HepG2 (cell line): Measurements from ENCODE around the gene DMRT1. TPM values are rescaled to one million over a fixed set of nuclear protein-coding genes. Genes with fewer than 3 reads are reported as not detected.

Experiments used
- ATAC-seq: fragments of 200-7000 bp; cut with Tn5 transposase; 3 replicates; pipeline ENCODE4 v1.9.1; 2020; ENCODE audit warnings: mild to moderate bottlenecking, moderate library complexity
- BruUV-seq: library from RNA; stranded (reverse); fragments of 400-500 nt; replicated peaks from 2 replicates; lab custom pipeline; 2021; lab: Mats Ljungman, UMichigan
- CTCF ChIA-PET: fragments of 300-600 bp; formaldehyde crosslinking; extraction: SDS; loops from one replicate; lab custom pipeline; 2021; ENCODE audit warnings: low total read pairs, inconsistent platforms, low intra/inter-chr PET ratio; lab: Yijun Ruan, JAX
- POLR2A ChIA-PET: fragments of 350-600 bp; sonication (Branson Sonifier 250); formaldehyde crosslinking; loops from one replicate; lab custom pipeline; 2020; ENCODE audit warnings: antibody characterized with exemption, inconsistent platforms; lab: Yijun Ruan, JAX
- DNase-seq: peaks from one replicate; pipeline ENCODE4 v3.0.0-alpha.2; 2015; ENCODE audit warnings: low spot score
- FAIRE-seq: peaks from 3 replicates; lab custom pipeline; 2011; peaks lifted over from hg19 to GRCh38; lab: Jason Lieb, UNC
- H2AFZ ChIP-seq: one replicate; pipeline ENCODE4 v1.6.1; 2011; ENCODE audit warnings: low read length, inconsistent platforms
- H3K27ac ChIP-seq: fragments of 300-600 bp; 3 replicates; pipeline ENCODE4 v1.8.0; 2011; ENCODE audit warnings: mixed run types, mild to moderate bottlenecking, mixed read lengths, low read length, inconsistent platforms; ENCODE audit not compliant: insufficient read depth; ENCODE audit errors: extremely low read length
- H3K27me3 ChIP-seq, 2 experiments: fragments of 200-600 bp in 1 of 2; 2 replicates in 1 of 2; 3 replicates in 1 of 2; pipeline versions ENCODE4 v1.6.0 to v1.8.0; 2011; ENCODE audit warnings: low read length in 2 of 2, mild to moderate bottlenecking in 2 of 2, moderate library complexity in 2 of 2, inconsistent platforms in 1 of 2; ENCODE audit not compliant: insufficient read depth in 2 of 2, control insufficient read depth in 1 of 2
- H3K36me3 ChIP-seq, 2 experiments: fragments of 200-600 bp in 1 of 2; replicated peaks in 1 of 2; 2 replicates in 1 of 2; 3 replicates in 1 of 2; pipeline versions ENCODE4 v1.5.1 to v1.8.0; 2011; ENCODE audit warnings: low read length in 2 of 2, inconsistent platforms in 1 of 2; ENCODE audit not compliant: insufficient read depth in 2 of 2, control insufficient read depth in 1 of 2
- H3K4me1 ChIP-seq: 2 replicates; pipeline ENCODE4 v1.5.1; 2012; ENCODE audit warnings: low read length, inconsistent platforms; ENCODE audit not compliant: insufficient read depth
- H3K4me2 ChIP-seq: 2 replicates; pipeline ENCODE4 v1.6.0; 2011; ENCODE audit warnings: low read depth, low read length, inconsistent platforms
- H3K4me3 ChIP-seq, 3 experiments: fragments of 200-600 bp in 1 of 3; sonication (generic), shearing (Covaris generic) in 1 of 3; replicated peaks in 1 of 3; 2 replicates each; pipeline ENCODE4 v1.5.1; 2011 to 2016; ENCODE audit warnings: low read length in 3 of 3, inconsistent platforms in 2 of 3, low read depth in 2 of 3, mild to moderate bottlenecking in 2 of 3, control low read depth in 1 of 3, mixed read lengths in 1 of 3; ENCODE audit not compliant: insufficient read depth in 1 of 3
- H3K79me2 ChIP-seq: one replicate; pipeline ENCODE4 v1.6.1; 2011; ENCODE audit warnings: low read length, inconsistent platforms; ENCODE audit not compliant: insufficient read depth
- H3K9ac ChIP-seq: 2 replicates; pipeline ENCODE4 v1.6.0; 2011; ENCODE audit warnings: mild to moderate bottlenecking, low read depth, low read length, inconsistent platforms; ENCODE audit not compliant: insufficient read depth
- H3K9me3 ChIP-seq: 2 replicates; pipeline ENCODE4 v1.5.1; 2012; ENCODE audit warnings: mild to moderate bottlenecking, low read length
- H4K20me1 ChIP-seq: 2 replicates; pipeline ENCODE4 v1.6.0; 2011; ENCODE audit warnings: inconsistent platforms, mild to moderate bottlenecking, low read length, moderate library complexity; ENCODE audit not compliant: insufficient read depth
- CENPX ChIP-seq: sonication (generic); formaldehyde crosslinking; IDR thresholded peaks from 2 replicates; pipeline ENCODE4 v1.9.0; 2021; ENCODE audit warnings: mild to moderate bottlenecking, missing genetic modification reagents, moderate library complexity
- CSRNP1 ChIP-seq: sonication (generic); formaldehyde crosslinking; IDR thresholded peaks from 2 replicates; pipeline ENCODE4 v1.8.1; 2023; ENCODE audit warnings: mild to moderate bottlenecking, missing genetic modification reagents
- KLF16 ChIP-seq, 2 experiments: sonication (generic) in 1 of 2; formaldehyde crosslinking in 1 of 2; IDR thresholded peaks; 2 replicates each; pipeline versions ENCODE4 v1.6.1 to v1.8.0; 2016 to 2023; ENCODE audit warnings: missing genetic modification reagents in 2 of 2, missing compliant biosample characterization in 1 of 2
- ZBTB4 ChIP-seq: sonication (generic); formaldehyde crosslinking; IDR thresholded peaks from 2 replicates; pipeline ENCODE4 v1.4.0; 2020; ENCODE audit warnings: missing genetic modification reagents, mild to moderate bottlenecking, borderline replicate concordance
- ZFP41 ChIP-seq: sonication (generic); formaldehyde crosslinking; IDR thresholded peaks from 2 replicates; pipeline ENCODE4 v1.4.0; 2020; ENCODE audit warnings: mild to moderate bottlenecking, missing genetic modification reagents, borderline replicate concordance
- ZNF275 ChIP-seq: sonication (generic); formaldehyde crosslinking; IDR thresholded peaks from 2 replicates; pipeline ENCODE4 v1.8.0; 2022; ENCODE audit warnings: missing genetic modification reagents, mild to moderate bottlenecking, inconsistent platforms, borderline replicate concordance
- ZNF549 ChIP-seq: sonication (generic); formaldehyde crosslinking; IDR thresholded peaks from 2 replicates; pipeline ENCODE4 v1.5.0; 2020; ENCODE audit warnings: missing genetic modification reagents
- ZNF563 ChIP-seq: sonication (generic); formaldehyde crosslinking; IDR thresholded peaks from 2 replicates; pipeline ENCODE4 v1.8.0; 2022; ENCODE audit warnings: mild to moderate bottlenecking, moderate library complexity, missing genetic modification reagents
- ZNF577 ChIP-seq: sonication (generic); formaldehyde crosslinking; IDR thresholded peaks from 2 replicates; pipeline ENCODE4 v1.4.0; 2020; ENCODE audit warnings: mild to moderate bottlenecking, low read depth, missing genetic modification reagents, borderline replicate concordance
- ZNF609 ChIP-seq: sonication (generic); formaldehyde crosslinking; IDR thresholded peaks from 2 replicates; pipeline ENCODE4 v1.4.0; 2020; ENCODE audit warnings: mild to moderate bottlenecking, missing genetic modification reagents, borderline replicate concordance
- ZNF713 ChIP-seq: sonication (generic); formaldehyde crosslinking; IDR thresholded peaks from 2 replicates; pipeline ENCODE4 v1.4.0; 2020; ENCODE audit warnings: mild to moderate bottlenecking, missing genetic modification reagents
- ZNF75D ChIP-seq: sonication (generic); formaldehyde crosslinking; IDR thresholded peaks from 2 replicates; pipeline ENCODE4 v1.8.1; 2023; ENCODE audit warnings: missing genetic modification reagents, mild to moderate bottlenecking, borderline replicate concordance
- WGBS: methylation state at CpG from one replicate; pipeline ENCODE4 v1.1.6; 2017; ENCODE audit warnings: low lambda C conversion rate; 5-methylcytosine and 5-hydroxymethylcytosine counted together
- in situ Hi-C: cut with HindIII; loops from 2 replicates; pipeline ENCODE4 v1.10.0; 2017; ENCODE audit warnings: low pct_unique_long_range_greater_than_20kb; ENCODE audit not compliant: extremely low pct_ligation_motif_present
- intact Hi-C: fragments of 100-400 bp; cut with micrococcal nuclease; formaldehyde crosslinking; loops from one replicate; pipeline ENCODE4 v1.10.0; 2022; ENCODE audit not compliant: unreplicated experiment
- polyA plus RNA-seq, 8 experiments: library from polyadenylated mRNA; depleted of rRNA in 3 of 8; stranded (reverse) in 7 of 8; unstranded in 1 of 8; fragments of >200 nt; fragmentation: Illumina TruSeq in 4 of 8; extraction: Trizol in 4 of 8; gene quantifications; 2 replicates each; pipeline versions ENCODE4 v1.2.1 to v1.2.3, GENCODE V29; 2011 to 2016; ENCODE audit warnings: low read depth in 4 of 8, missing spikeins in 1 of 8, mixed read lengths in 1 of 8; ENCODE audit not compliant: insufficient read depth in 1 of 8
- total RNA-seq, 5 experiments: library from RNA; depleted of rRNA; stranded (reverse); fragments of >200 nt; fragmentation: Illumina TruSeq; extraction: Trizol; gene quantifications; 2 replicates each; pipeline ENCODE4 v1.2.3, GENCODE V29; 2016; ENCODE audit warnings: low read depth in 1 of 5

The DMRT1 gene
- total and polyA plus RNA-seq, 2 of the 13 experiments (the other 11 are each of a cell fraction or from before 2014, with no cell fraction given), result not detected

- H3K79me2 ChIP-seq, result no peaks in the 10 kb centered on the region
- 31% methylated on average over 23 of the region's 23 CpGs for WGBS
- H3K4me2 ChIP-seq, result no peak overlapping the region
- ATAC-seq (no peak), DNase-seq (no peak), FAIRE-seq (no peak)
- H3K4me1 ChIP-seq, result no peaks in the 10 kb centered on the region
- ChIA-PET POLR2A (no interaction called here), CTCF (no interaction called here)
- H3K9me3 ChIP-seq, result no peaks in the 10 kb centered on the region
- H2AFZ ChIP-seq, result no peak overlapping the region
- no peaks in the 10 kb centered on the region for H4K20me1 ChIP-seq
- peaks cover 8 to 74% of the 10 kb centered on the region in 2 experiments for H3K27me3 ChIP-seq
- no peak overlapping the region for H3K27ac ChIP-seq
- in situ Hi-C loops (loop anchor here (25.0 kb wide), 1 partner anchor 388 kb away; no protein-coding TSS in a partner anchor), intact Hi-C loops (no loop called here)
- H3K4me3 ChIP-seq, result no peak overlapping the region
- no peaks in the 10 kb centered on the region for H3K36me3 ChIP-seq
- BruUV-seq, result no TSS peak
- no peak overlapping the region for H3K9ac ChIP-seq
- TF ChIP-seq ZBTB4 (CRISPR knock-in tag), result no peak
- no peak for TF ChIP-seq ZNF275 (CRISPR knock-in tag)
- TF ChIP-seq ZNF609 (CRISPR knock-in tag), result no peak
- no peak for TF ChIP-seq ZNF577 (CRISPR knock-in tag)
- TF ChIP-seq KLF16 (CRISPR knock-in tag; IDR thresholded peaks at IDR 0.05), result no peak
- no peak for TF ChIP-seq ZNF549
- no peak for TF ChIP-seq ZNF563 (CRISPR knock-in tag)
- no peak for TF ChIP-seq ZFP41 (CRISPR knock-in tag)
- TF ChIP-seq ZNF713, result no peak
- TF ChIP-seq CSRNP1, result no peak
- no peak for TF ChIP-seq ZNF75D (CRISPR knock-in tag)
- no peak for TF ChIP-seq CENPX (CRISPR knock-in tag)
Measured at GRCh38 chr9:975740-976257, 134.3 kb downstream of the DMRT1 start.
